WTC11 (cell line): ENCODE measurements around the gene PROC. TPM values are rescaled to one million over a fixed set of nuclear protein-coding genes. Genes with fewer than 3 reads are reported as not detected.

Experiments used
- ATAC-seq: fragments of 200-7000 bp; cut with Tn5 transposase; 2 replicates; pipeline ENCODE4 v1.10.0; 2021; ENCODE audit warnings: mild to moderate bottlenecking, moderate library complexity
- CTCF ChIA-PET: fragments of 300-600 bp; sonication (Branson Sonifier 250); formaldehyde crosslinking; loops from one replicate; lab custom pipeline; 2021; ENCODE audit warnings: antibody characterized with exemption; lab: Charles Lee
- POLR2A ChIA-PET: fragments of 350-600 bp; sonication (Branson Sonifier 250); formaldehyde crosslinking; loops from one replicate; lab custom pipeline; 2021; ENCODE audit warnings: antibody characterized with exemption; lab: Charles Lee
- DNase-seq: peaks from one replicate; pipeline ENCODE4 v3.0.0; 2021; ENCODE audit warnings: low spot score
- H3K27ac Mint-ChIP-seq: 2 replicates; pipeline ENCODE4 v1.8.0; 2021; ENCODE audit warnings: mixed read lengths
- H3K27me3 Mint-ChIP-seq: 2 replicates; pipeline ENCODE4 v1.8.0; 2021; ENCODE audit warnings: low read depth, mild to moderate bottlenecking, moderate library complexity, mixed read lengths
- H3K36me3 Mint-ChIP-seq: 2 replicates; pipeline ENCODE4 v1.8.0; 2021; ENCODE audit warnings: mixed read lengths
- H3K4me1 Mint-ChIP-seq: 2 replicates; pipeline ENCODE4 v1.8.0; 2022; ENCODE audit warnings: mixed read lengths
- H3K4me3 Mint-ChIP-seq: 2 replicates; pipeline ENCODE4 v1.8.0; 2021; ENCODE audit warnings: mild to moderate bottlenecking, moderate library complexity, mixed read lengths
- H3K9me3 Mint-ChIP-seq: 2 replicates; pipeline ENCODE4 v1.8.0; 2021; ENCODE audit warnings: mixed read lengths
- ARID4B ChIP-seq: sonication (generic); formaldehyde crosslinking; IDR thresholded peaks from 2 replicates; pipeline ENCODE4 v1.8.0; 2023; ENCODE audit warnings: missing genetic modification reagents, mild to moderate bottlenecking, borderline replicate concordance
- ATF1 ChIP-seq: sonication (generic); formaldehyde crosslinking; IDR thresholded peaks from 2 replicates; pipeline ENCODE4 v1.8.1; 2023; ENCODE audit warnings: mild to moderate bottlenecking, moderate library complexity, missing genetic modification reagents
- ATF6 ChIP-seq: sonication (generic); formaldehyde crosslinking; IDR thresholded peaks from 2 replicates; pipeline ENCODE4 v1.8.1; 2023; ENCODE audit warnings: mild to moderate bottlenecking, missing genetic modification reagents
- E2F4 ChIP-seq: sonication (generic); formaldehyde crosslinking; IDR thresholded peaks from 2 replicates; pipeline ENCODE4 v1.8.1; 2022; ENCODE audit warnings: low read depth, mild to moderate bottlenecking, moderate library complexity, missing genetic modification reagents, borderline replicate concordance
- ETV6 ChIP-seq: sonication (generic); formaldehyde crosslinking; IDR thresholded peaks from 2 replicates; pipeline ENCODE4 v1.8.1; 2022; ENCODE audit warnings: mild to moderate bottlenecking, missing genetic modification reagents
- FOXJ3 ChIP-seq: sonication (generic); formaldehyde crosslinking; IDR thresholded peaks from 2 replicates; pipeline ENCODE4 v1.9.0; 2021; ENCODE audit warnings: missing genetic modification reagents, mild to moderate bottlenecking, borderline replicate concordance
- FOXP4 ChIP-seq: sonication (generic); formaldehyde crosslinking; IDR thresholded peaks from 2 replicates; pipeline ENCODE4 v1.8.0; 2022; ENCODE audit warnings: mild to moderate bottlenecking, missing genetic modification reagents
- JAZF1 ChIP-seq: fragments of 250-450 bp; sonication (Bioruptor Pico); IDR thresholded peaks from 2 replicates; pipeline ENCODE4 v1.9.0; 2021; ENCODE audit warnings: moderate library complexity, mild to moderate bottlenecking, inconsistent platforms
- NFATC4 ChIP-seq: fragments of 250-450 bp; sonication (Bioruptor Pico); IDR thresholded peaks from 2 replicates; pipeline ENCODE4 v1.9.0; 2021; ENCODE audit warnings: mild to moderate bottlenecking
- RELA ChIP-seq: sonication (generic); formaldehyde crosslinking; IDR thresholded peaks from 2 replicates; pipeline ENCODE4 v1.8.1; 2022; ENCODE audit warnings: missing genetic modification reagents, mild to moderate bottlenecking, borderline replicate concordance
- SMAD3 ChIP-seq: sonication (generic); formaldehyde crosslinking; IDR thresholded peaks from 2 replicates; pipeline ENCODE4 v1.8.0; 2022; ENCODE audit warnings: missing genetic modification reagents, mild to moderate bottlenecking, borderline replicate concordance
- STAT6 ChIP-seq: sonication (generic); formaldehyde crosslinking; conservative IDR thresholded peaks from 2 replicates; pipeline ENCODE4 v1.8.1; 2023; ENCODE audit warnings: mild to moderate bottlenecking, low read depth, missing genetic modification reagents, moderate library complexity
- ZNF423 ChIP-seq: fragments of 250-450 bp; sonication (Bioruptor Pico); IDR thresholded peaks from 2 replicates; pipeline ENCODE4 v2.1.2; 2022; ENCODE audit warnings: mild to moderate bottlenecking, moderate library complexity
- ZSCAN18 ChIP-seq: fragments of 250-450 bp; sonication (Bioruptor Pico); IDR thresholded peaks from 2 replicates; pipeline ENCODE4 v2.1.2; 2022; ENCODE audit warnings: mild to moderate bottlenecking, moderate library complexity
- total RNA-seq: library from RNA; stranded (reverse); gene quantifications from 3 replicates; pipeline ENCODE4 v1.2.3, GENCODE V29; 2021

Gene PROC
- total RNA-seq, 1 experiment from 2014 or later, result 0.59 TPM

GRCh38 chr2:127429291-127429690 lies 11.1 kb downstream of the PROC start:
- H3K4me3 Mint-ChIP-seq, result no peak overlapping the region
- peaks cover 9% of the 10 kb centered on the region for H3K4me1 Mint-ChIP-seq
- H3K36me3 Mint-ChIP-seq, result no peaks in the 10 kb centered on the region
- no peaks in the 10 kb centered on the region for H3K9me3 Mint-ChIP-seq
- H3K27ac Mint-ChIP-seq, result no peak overlapping the region
- TF ChIP-seq NFATC4 (CRISPR knock-in tag), result no peak
- no peak for TF ChIP-seq ZSCAN18 (CRISPR knock-in tag)
- no peak for TF ChIP-seq RELA
- TF ChIP-seq SMAD3 (CRISPR knock-in tag), result no peak
- no peak for TF ChIP-seq FOXP4
- TF ChIP-seq FOXJ3 (CRISPR knock-in tag), result no peak
- no peak for TF ChIP-seq ARID4B (CRISPR knock-in tag)
- no peak for TF ChIP-seq ATF1 (CRISPR knock-in tag)
- TF ChIP-seq STAT6 (CRISPR knock-in tag), result no peak
- no peak for TF ChIP-seq JAZF1 (CRISPR knock-in tag)
- no peak for TF ChIP-seq ATF6 (CRISPR knock-in tag)
- TF ChIP-seq E2F4 (CRISPR knock-in tag), result no peak
- TF ChIP-seq ZNF423 (CRISPR knock-in tag), result no peak
- TF ChIP-seq ETV6 (CRISPR knock-in tag), result no peak
- DNase-seq, result no peak
- ChIA-PET POLR2A (no interaction called here), CTCF (interaction anchor here (1.1 to 1.8 kb wide), 3 partner anchors 13 to 232 kb away, joined by 3 to 9 read pairs (median 3); no protein-coding TSS in a partner anchor)
- no peak for ATAC-seq
- peaks cover 9% of the 10 kb centered on the region for H3K27me3 Mint-ChIP-seq
